ENCODE data around the gene NFAM1. TPM values are rescaled to one million over a fixed set of nuclear protein-coding genes. Genes with fewer than 3 reads are reported as not detected.
A peak's percentile ranks its signal among the peaks of the same experiment; 100 is the strongest.

Gene NFAM1
- total and polyA plus RNA-seq, 4 donors, result 1.2 to 2.5 (median 1.8) TPM

DNA sequence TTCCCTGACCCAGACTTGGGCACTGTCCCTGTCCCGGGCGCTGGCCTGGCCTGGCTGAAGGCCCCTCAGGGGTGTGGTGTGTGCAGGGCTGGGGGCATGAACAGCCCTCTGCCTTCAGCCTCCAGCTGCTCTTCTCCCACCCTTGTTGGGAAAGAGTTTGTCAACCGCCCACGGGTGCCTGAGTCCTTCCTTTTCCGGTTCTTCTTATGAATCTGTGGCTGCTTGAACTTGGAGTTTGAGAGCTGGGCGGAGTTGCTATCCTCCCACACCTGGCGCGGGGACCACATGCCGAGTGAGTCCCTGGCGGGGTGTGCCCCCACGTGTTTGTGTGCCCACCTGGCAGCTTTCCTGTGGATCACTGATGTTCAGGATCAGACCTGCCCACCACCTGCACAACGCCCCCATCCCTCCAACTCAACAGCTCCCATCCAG is 13.4 kb downstream of the NFAM1 start:
- Histone ChIP-seq H3K9me3 (ENCODE audit: control insufficient read depth, insufficient read depth, low read length) (no peaks in the 10 kb centered on the region), H3K4me1 (ENCODE audit: control insufficient read depth, insufficient read depth, low read length) (peaks cover 12% of the 10 kb centered on the region), H3K4me3 (ENCODE audit: low read depth, low read length) (no peak overlapping the region), H3K36me3 (ENCODE audit: control insufficient read depth, insufficient read depth, low read length) (no peaks in the 10 kb centered on the region), H3K27me3 (ENCODE audit: control insufficient read depth, insufficient read depth, low read length) (no peaks in the 10 kb centered on the region), H3K27ac (ENCODE audit: low read depth, low read length) (no peak overlapping the region)
- DNase-seq (ENCODE audit: low read depth in 4 of 6, low spot score in 6 of 6), result no peak
- WGBS (ENCODE audit: insufficient coverage), result 90% methylated on average over 10 of the region's 12 CpGs

DNA sequence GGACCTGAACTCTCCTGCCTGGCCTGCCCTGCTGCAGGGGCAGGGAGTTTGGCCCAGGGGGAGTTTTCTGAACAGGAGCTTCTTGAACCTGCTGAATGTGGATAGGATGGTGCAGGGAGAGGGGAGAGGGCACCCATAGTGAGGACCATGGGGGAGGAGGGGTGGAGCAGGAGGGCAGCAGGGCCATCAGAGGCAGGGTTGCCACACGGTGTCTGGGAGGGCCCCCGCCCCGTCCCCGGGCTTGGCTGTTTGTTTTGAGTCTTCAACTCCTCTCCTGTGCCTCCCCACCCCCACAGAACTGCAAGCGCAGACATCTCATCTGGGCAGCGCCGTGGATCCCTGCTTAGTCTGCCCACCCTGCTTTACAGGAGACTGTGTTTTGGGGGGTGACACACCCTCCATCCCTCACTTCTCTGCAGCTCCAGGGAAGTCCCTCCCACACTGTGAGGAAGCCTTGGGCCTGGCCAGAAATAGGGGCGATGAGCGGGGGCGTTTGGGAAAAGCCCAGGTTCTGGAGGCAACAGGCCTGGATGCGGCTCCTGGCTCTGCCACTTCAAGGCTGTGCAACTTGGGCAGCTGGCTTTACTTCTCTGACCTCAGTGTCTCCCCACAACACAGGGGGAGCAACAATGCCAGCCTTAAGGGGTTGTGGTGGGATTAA is 14.4 kb downstream of the NFAM1 start:
- Histone ChIP-seq H3K36me3 (ENCODE audit: control insufficient read depth, insufficient read depth, low read length) (no peaks in the 10 kb centered on the region), H3K4me3 (ENCODE audit: low read depth, low read length) (no peak overlapping the region), H3K4me1 (ENCODE audit: control insufficient read depth, insufficient read depth, low read length) (peaks cover 19% of the 10 kb centered on the region), H3K27me3 (ENCODE audit: control insufficient read depth, insufficient read depth, low read length) (no peaks in the 10 kb centered on the region), H3K9me3 (ENCODE audit: control insufficient read depth, insufficient read depth, low read length) (no peaks in the 10 kb centered on the region), H3K27ac (ENCODE audit: low read depth, low read length) (no peak overlapping the region)
- no peak for DNase-seq (ENCODE audit: low read depth in 4 of 6, low spot score in 6 of 6)
- 90% methylated on average over 5 of the region's 11 CpGs for WGBS (ENCODE audit: insufficient coverage)

DNA sequence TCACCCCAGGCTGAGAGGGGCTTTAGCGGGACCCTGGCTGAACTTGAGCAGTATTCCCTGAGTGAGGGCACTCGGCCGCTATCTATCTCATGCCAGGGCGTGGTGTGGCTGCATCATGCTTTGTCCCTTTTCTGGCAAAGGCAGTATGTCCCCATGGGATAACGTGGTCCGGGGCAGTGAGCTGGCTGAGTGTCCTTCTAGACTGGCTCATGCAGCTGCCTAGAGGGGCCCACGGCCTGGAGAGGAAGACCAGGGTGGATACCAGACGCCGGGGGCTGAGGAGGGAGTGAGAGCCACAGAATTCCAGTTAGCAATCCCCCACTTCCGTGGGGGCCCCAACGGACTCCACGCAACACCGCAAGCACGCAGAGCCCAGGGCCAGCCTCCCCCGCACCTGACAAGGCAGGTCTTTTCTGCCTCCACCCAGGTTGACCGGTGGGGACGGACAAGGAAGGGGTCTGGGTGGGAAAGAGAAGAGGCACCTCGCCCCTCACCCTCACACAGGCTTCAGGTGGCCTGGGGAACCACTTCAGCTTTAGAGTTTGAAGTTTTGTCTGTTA is 15.5 kb downstream of the NFAM1 start:
- H3K4me1 ChIP-seq (ENCODE audit: control insufficient read depth, insufficient read depth, low read length), result peaks cover 26% of the 10 kb centered on the region
- no peaks in the 10 kb centered on the region for H3K27me3 ChIP-seq (ENCODE audit: control insufficient read depth, insufficient read depth, low read length)
- H3K36me3 ChIP-seq (ENCODE audit: control insufficient read depth, insufficient read depth, low read length), result no peaks in the 10 kb centered on the region
- DNase-seq (ENCODE audit: low read depth in 4 of 6, low spot score in 6 of 6), result no peak
- no peak overlapping the region for H3K4me3 ChIP-seq (ENCODE audit: low read depth, low read length)
- 91% methylated on average over 10 of the region's 18 CpGs for WGBS (ENCODE audit: insufficient coverage)
- H3K27ac ChIP-seq (ENCODE audit: low read depth, low read length), result no peak overlapping the region
- H3K9me3 ChIP-seq (ENCODE audit: control insufficient read depth, insufficient read depth, low read length), result no peaks in the 10 kb centered on the region

DNA sequence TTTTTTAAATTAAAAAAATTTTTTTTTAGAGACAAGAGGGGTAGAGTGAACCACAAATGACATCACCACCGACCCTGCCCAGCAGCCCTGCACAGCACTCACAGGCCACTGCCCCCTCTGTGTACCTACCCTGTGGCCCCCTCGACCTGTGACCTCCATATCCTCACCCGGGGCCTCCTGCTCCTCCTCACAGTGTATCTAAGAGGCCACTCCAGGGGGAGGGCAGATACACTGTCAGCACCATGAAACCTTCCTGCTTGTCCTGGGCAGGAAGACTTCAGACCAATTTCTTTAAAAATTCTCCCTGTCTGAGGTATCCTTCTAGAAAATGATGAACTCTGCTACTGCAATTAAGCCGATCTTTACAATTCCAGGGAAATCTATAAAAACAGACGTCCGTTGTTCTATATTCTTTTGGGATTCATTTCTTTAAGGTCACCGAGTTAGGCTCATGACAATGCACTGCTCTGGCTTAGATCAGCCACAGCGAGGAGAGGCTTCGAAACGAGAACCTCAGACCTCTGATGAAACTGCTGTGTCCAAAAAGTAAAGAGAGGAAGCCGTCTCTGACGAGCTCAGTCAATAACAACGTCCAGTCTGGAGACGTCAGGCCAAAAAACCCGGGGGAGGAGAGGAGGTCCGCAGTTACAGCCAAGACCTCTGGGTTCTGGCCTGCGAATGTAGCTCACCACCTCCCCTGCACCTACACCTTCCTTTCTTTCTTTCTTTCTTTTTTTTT is 17.5 kb downstream of the NFAM1 start:
- H3K27me3 ChIP-seq (ENCODE audit: control insufficient read depth, insufficient read depth, low read length), result no peaks in the 10 kb centered on the region
- WGBS (ENCODE audit: insufficient coverage), result 56% methylated on average over 8 of the region's 17 CpGs
- peaks cover 26% of the 10 kb centered on the region for H3K4me1 ChIP-seq (ENCODE audit: control insufficient read depth, insufficient read depth, low read length)
- no peak overlapping the region for H3K27ac ChIP-seq (ENCODE audit: low read depth, low read length)
- DNase-seq (ENCODE audit: low read depth in 4 of 6, low spot score in 6 of 6), result no peak
- H3K4me3 ChIP-seq (ENCODE audit: low read depth, low read length), result no peak overlapping the region
- no peaks in the 10 kb centered on the region for H3K36me3 ChIP-seq (ENCODE audit: control insufficient read depth, insufficient read depth, low read length)
- H3K9me3 ChIP-seq (ENCODE audit: control insufficient read depth, insufficient read depth, low read length), result no peaks in the 10 kb centered on the region

DNA sequence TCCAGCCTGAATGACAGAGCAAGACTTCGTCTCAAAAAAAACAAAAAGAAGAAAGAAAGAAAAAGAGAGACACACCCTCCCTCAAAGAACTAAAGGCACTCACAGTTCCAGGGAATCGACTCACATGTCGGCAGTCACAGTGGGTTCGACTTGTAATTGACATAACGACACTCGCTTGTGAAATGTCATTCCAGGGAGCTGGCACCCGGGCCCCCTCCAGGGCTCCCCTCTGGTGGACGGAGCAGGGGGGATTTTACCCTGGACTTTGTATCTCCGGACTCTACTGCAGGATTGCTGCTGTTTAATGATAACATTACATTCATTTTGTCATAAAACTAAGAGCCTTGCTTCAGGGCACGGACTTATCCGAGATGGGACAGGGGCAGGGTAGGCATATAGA is 18.2 kb downstream of the NFAM1 start:
- H3K9me3 ChIP-seq (ENCODE audit: control insufficient read depth, insufficient read depth, low read length), result no peaks in the 10 kb centered on the region
- peaks cover 24% of the 10 kb centered on the region for H3K4me1 ChIP-seq (ENCODE audit: control insufficient read depth, insufficient read depth, low read length)
- H3K36me3 ChIP-seq (ENCODE audit: control insufficient read depth, insufficient read depth, low read length), result peaks cover 5% of the 10 kb centered on the region
- WGBS (ENCODE audit: insufficient coverage), result 78% methylated on average over 8 of the region's 11 CpGs
- no peaks in the 10 kb centered on the region for H3K27me3 ChIP-seq (ENCODE audit: control insufficient read depth, insufficient read depth, low read length)
- H3K4me3 ChIP-seq (ENCODE audit: low read depth, low read length), result no peak overlapping the region
- DNase-seq (ENCODE audit: low read depth in 4 of 6, low spot score in 6 of 6), result no peak
- H3K27ac ChIP-seq (ENCODE audit: low read depth, low read length), result no peak overlapping the region

DNA sequence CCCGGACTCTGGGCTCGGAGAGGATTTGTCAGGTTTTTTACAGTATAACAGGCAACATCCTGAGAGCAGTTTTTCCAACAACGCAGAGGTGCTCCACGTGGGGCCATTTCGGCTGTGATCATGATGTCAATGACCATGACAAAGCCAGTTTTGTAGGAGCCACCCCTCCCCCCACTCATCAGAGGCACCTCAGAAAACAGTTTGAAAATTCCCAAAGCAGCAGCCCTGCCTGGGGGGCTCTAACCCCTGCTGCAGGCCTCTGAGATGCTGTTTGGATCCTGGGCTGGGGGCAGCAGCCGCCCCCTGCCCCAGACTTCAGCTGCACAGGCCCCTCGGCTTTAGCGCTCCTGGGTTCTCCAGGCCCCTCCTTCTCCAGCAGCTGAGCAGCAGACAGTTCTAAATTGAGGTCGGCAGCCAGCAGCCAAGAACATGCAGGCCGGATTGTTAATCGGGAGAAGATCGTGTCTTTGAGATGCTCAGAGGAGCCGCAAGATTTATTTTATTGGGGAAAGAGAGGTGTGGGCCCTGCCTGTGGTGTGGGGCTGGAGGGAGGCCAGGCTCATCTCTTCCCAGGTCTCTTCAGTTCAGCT is 19.4 kb downstream of the NFAM1 start:
- Histone ChIP-seq H3K27me3 (ENCODE audit: control insufficient read depth, insufficient read depth, low read length) (no peaks in the 10 kb centered on the region), H3K9me3 (ENCODE audit: control insufficient read depth, insufficient read depth, low read length) (no peaks in the 10 kb centered on the region), H3K27ac (ENCODE audit: low read depth, low read length) (peak overlapping the region; percentile 40), H3K4me3 (ENCODE audit: low read depth, low read length) (no peak overlapping the region), H3K36me3 (ENCODE audit: control insufficient read depth, insufficient read depth, low read length) (peaks cover 7% of the 10 kb centered on the region), H3K4me1 (ENCODE audit: control insufficient read depth, insufficient read depth, low read length) (peaks cover 18% of the 10 kb centered on the region)
- peak in 2 of 6 donors; percentile 54 to 78 for DNase-seq (ENCODE audit: low read depth in 4 of 6, low spot score in 6 of 6)
- 14% methylated on average over 12 of the region's 13 CpGs for WGBS (ENCODE audit: insufficient coverage)

DNA sequence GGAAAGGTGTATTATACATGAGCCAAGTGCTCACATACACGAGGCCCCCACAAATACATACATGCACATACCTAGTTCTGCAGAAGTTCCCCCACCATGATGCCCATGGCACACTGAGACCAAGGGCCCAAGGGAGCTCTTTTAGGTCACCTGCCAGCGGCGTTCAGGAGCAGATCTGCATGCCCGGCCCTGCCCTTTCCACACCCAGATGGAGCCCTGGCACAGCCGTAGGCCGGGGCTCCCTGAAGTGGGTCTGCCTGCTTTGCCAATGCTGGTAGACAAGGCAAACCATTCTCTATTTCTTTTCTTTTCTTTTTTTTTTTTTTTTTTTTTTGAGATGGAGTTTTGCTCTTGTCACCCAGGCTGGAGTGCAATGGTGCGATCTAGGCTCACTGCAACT is 21.5 kb downstream of the NFAM1 start:
- DNase-seq (ENCODE audit: low read depth in 4 of 6, low spot score in 6 of 6), result no peak
- Histone ChIP-seq H3K9me3 (ENCODE audit: control insufficient read depth, insufficient read depth, low read length) (no peaks in the 10 kb centered on the region), H3K4me1 (ENCODE audit: control insufficient read depth, insufficient read depth, low read length) (peaks cover 18% of the 10 kb centered on the region), H3K27ac (ENCODE audit: low read depth, low read length) (no peak overlapping the region), H3K36me3 (ENCODE audit: control insufficient read depth, insufficient read depth, low read length) (peaks cover 7% of the 10 kb centered on the region), H3K27me3 (ENCODE audit: control insufficient read depth, insufficient read depth, low read length) (no peaks in the 10 kb centered on the region), H3K4me3 (ENCODE audit: low read depth, low read length) (no peak overlapping the region)
- WGBS (ENCODE audit: insufficient coverage), result 92% methylated on average over 5 of the region's 7 CpGs

DNA sequence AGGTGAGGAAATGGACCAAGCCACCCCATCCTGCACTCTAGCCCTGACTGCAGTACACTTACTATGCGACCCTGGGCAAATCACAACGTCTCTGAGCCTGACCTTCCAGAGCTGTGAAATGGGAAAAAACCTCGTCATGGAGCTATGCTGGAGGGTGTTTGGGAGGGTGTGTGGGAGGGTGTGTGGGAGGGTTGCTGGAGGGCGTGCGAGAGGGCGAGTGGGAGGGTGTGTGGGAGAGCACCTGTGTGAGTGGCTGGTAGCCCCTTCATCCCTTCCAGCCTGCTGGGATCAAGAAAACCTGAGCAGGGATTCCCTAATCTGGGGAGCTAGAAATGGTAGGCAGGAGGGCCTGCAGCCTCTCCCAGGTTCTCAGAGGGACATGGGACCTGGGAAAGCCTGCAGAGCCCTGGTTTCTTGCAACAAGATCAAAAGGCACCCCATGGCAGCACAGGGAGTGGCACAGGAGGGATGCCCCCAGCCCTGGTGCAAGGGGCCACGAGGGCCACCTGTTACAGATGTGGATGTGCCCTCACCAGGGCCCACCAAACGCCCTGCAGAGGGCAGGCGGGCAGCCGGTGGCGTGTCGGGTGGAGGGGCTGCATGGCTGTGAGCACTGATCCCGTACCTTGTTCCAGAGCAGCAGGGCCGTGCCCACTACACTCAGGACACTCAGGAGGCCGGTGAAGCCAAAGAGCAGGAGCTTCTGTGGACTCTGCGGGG is 23.2 kb downstream of the NFAM1 start:
- peaks cover 7% of the 10 kb centered on the region for H3K36me3 ChIP-seq (ENCODE audit: control insufficient read depth, insufficient read depth, low read length)
- WGBS (ENCODE audit: insufficient coverage), result 85% methylated on average over 15 of the region's 16 CpGs
- H3K4me3 ChIP-seq (ENCODE audit: low read depth, low read length), result no peak overlapping the region
- H3K9me3 ChIP-seq (ENCODE audit: control insufficient read depth, insufficient read depth, low read length), result no peaks in the 10 kb centered on the region
- no peak overlapping the region for H3K27ac ChIP-seq (ENCODE audit: low read depth, low read length)
- H3K27me3 ChIP-seq (ENCODE audit: control insufficient read depth, insufficient read depth, low read length), result no peaks in the 10 kb centered on the region
- H3K4me1 ChIP-seq (ENCODE audit: control insufficient read depth, insufficient read depth, low read length), result peaks cover 15% of the 10 kb centered on the region
- DNase-seq (ENCODE audit: low read depth in 4 of 6, low spot score in 6 of 6), result no peak

DNA sequence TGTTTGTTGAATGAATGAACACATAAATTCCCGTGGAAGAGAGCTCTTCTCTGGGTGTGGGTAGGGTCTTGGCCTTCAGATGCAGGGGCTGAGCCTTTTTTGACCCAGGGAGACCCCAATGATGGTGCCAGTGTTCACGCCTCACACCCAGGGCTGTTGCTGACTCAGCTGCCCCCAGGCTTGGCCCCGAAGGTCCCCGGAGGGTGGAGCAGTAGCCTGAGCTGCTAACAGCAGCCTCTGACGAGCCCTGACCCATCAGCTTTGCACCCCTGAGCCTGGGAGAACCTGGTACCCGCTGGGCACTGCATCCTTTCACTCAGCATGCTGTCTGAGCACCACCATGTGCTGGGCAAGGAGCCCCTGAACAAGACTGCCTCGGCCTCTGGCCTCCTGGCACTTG is 23.9 kb downstream of the NFAM1 start:
- Histone ChIP-seq H3K27me3 (ENCODE audit: control insufficient read depth, insufficient read depth, low read length) (no peaks in the 10 kb centered on the region), H3K4me3 (ENCODE audit: low read depth, low read length) (no peak overlapping the region), H3K9me3 (ENCODE audit: control insufficient read depth, insufficient read depth, low read length) (no peaks in the 10 kb centered on the region), H3K4me1 (ENCODE audit: control insufficient read depth, insufficient read depth, low read length) (peaks cover 13% of the 10 kb centered on the region), H3K27ac (ENCODE audit: low read depth, low read length) (no peak overlapping the region), H3K36me3 (ENCODE audit: control insufficient read depth, insufficient read depth, low read length) (peaks cover 7% of the 10 kb centered on the region)
- DNase-seq (ENCODE audit: low read depth in 4 of 6, low spot score in 6 of 6), result no peak
- 82% methylated on average over 7 of the region's 7 CpGs for WGBS (ENCODE audit: insufficient coverage)
